Ishikawa (cell line): Measurements from ENCODE around the gene CCL7.

ENCODE experiments used
- CEBPB ChIP-seq: IDR thresholded peaks from 2 replicates; pipeline ENCODE4 v1.6.1; 2012
- CREB1 ChIP-seq: IDR thresholded peaks from 2 replicates; pipeline ENCODE4 v1.6.1; 2012; ENCODE audit warnings: low read depth
- EGR1 ChIP-seq: IDR thresholded peaks from 2 replicates; pipeline ENCODE4 v1.6.1; 2012
- EP300 ChIP-seq: IDR thresholded peaks from 2 replicates; pipeline ENCODE4 v1.6.1; 2012; ENCODE audit warnings: borderline replicate concordance
- FOXM1 ChIP-seq: IDR thresholded peaks from 2 replicates; pipeline ENCODE4 v1.6.1; 2012; ENCODE audit warnings: low read depth, borderline replicate concordance
- NFIC ChIP-seq: IDR thresholded peaks from 2 replicates; pipeline ENCODE4 v1.6.1; 2012
- RAD21 ChIP-seq: IDR thresholded peaks from 2 replicates; pipeline ENCODE4 v1.6.1; 2012; ENCODE audit warnings: low read depth
- REST ChIP-seq: IDR thresholded peaks from 2 replicates; pipeline ENCODE4 v1.6.1; 2012; ENCODE audit warnings: low read depth, mild to moderate bottlenecking
- TAF1 ChIP-seq: IDR thresholded peaks from 2 replicates; pipeline ENCODE4 v1.6.1; 2012; ENCODE audit warnings: low read depth, mild to moderate bottlenecking
- TCF12 ChIP-seq: IDR thresholded peaks from 2 replicates; pipeline ENCODE4 v1.6.1; 2012; ENCODE audit warnings: low read depth
- TEAD4 ChIP-seq: IDR thresholded peaks from 2 replicates; pipeline ENCODE4 v1.6.1; 2012
- USF1 ChIP-seq: IDR thresholded peaks from 2 replicates; pipeline ENCODE4 v1.6.1; 2012
- YY1 ChIP-seq: IDR thresholded peaks from 2 replicates; pipeline ENCODE4 v1.6.1; 2012; ENCODE audit warnings: low read depth
- ZBTB7A ChIP-seq: IDR thresholded peaks from 2 replicates; pipeline ENCODE4 v1.6.1; 2012; ENCODE audit warnings: low read depth
- TF ChIP-seq, protein P1 (sequence below): IDR thresholded peaks from 2 replicates; pipeline ENCODE4 v1.6.1; 2012

The CCL7 gene

DNA sequence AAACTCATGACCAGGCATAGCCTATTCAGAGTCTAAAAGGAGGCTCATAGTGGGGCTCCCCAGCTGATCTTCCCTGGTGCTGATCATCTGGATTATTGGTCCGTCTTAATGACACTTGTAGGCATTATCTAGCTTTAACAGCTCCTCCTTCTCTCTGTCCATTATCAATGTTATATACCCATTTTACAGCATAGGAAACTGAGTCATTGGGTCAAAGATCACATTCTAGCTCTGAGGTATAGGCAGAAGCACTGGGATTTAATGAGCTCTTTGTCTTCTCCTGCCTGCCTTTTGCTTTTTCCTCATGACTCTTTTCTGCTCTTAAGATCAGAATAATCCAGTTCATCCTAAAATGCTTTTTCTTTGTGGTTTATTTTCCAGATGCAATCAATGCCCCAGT lies 14.2 kb upstream of the CCL7 start:
- TF ChIP-seq TEAD4 = no peak
- no peak for TF ChIP-seq RAD21
- no peak for TF ChIP-seq TCF12
- no peak for TF ChIP-seq ZBTB7A
- TF ChIP-seq EP300 = no peak
- no peak for TF ChIP-seq TAF1
- no peak for TF ChIP-seq CREB1
- no peak for TF ChIP-seq CEBPB
- no peak for TF ChIP-seq YY1
- TF ChIP-seq, protein P1, sequence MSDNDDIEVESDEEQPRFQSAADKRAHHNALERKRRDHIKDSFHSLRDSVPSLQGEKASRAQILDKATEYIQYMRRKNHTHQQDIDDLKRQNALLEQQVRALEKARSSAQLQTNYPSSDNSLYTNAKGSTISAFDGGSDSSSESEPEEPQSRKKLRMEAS = no peak

DNA sequence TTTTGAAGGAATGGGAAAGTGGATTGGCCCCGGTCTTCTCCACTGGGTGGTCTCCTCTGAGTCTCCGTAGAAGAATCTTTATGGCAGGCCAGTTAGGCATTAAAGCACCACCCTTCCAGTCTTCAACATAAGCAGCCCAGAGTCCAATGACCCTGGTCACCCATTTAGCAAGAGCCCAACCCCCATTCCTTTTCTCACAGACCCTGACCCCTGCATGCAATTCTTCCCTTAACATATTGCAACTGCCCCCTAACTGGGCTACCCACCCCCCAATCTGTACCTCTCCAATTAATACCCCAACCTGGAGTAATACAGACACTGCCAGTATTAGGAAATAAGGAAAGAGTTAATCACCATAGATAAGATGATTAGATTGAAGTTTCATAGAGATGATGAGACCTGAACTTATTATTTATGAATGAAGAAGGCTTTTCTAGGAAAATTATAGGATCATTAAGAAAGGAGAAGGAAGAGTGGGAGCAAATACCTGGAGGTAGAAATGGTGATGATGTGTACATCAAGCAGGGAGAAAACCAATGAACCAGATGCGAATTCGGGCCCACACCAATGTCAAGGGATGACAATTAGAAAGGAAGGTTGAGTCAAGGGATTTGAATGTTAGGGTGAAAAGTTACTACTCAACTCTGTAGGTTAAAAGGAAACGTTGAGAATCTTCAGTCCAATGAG lies 12.6 kb upstream of the CCL7 start:
- no peak for TF ChIP-seq TEAD4
- no peak for TF ChIP-seq YY1

DNA sequence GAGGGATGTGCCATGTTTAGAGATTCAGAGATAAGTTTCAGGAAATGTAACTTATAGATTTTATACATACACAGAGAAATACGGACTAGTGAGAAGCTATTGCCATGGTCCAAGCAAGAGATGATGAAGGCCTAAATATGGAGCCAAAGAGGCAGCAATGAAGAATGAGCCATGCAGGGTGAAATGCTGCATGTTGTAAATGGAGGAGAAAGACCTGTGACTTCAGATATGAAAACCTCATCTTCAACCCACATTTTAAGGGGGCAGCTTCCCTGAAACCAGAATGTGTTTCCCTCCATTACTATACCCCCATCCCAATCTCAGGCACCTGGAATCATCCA lies 12.1 kb upstream of the CCL7 start:
- TF ChIP-seq REST (no peak), EP300 (no peak)
- TF ChIP-seq, protein P1 = no peak

- TF ChIP-seq FOXM1 (no peak), CEBPB (no peak), EGR1 (no peak), NFIC (no peak), USF1 (no peak), CREB1 (no peak), TEAD4 (no peak), REST (no peak), TCF12 (no peak), YY1 (no peak), EP300 (no peak)
- TF ChIP-seq, protein P1 = no peak
Measured at GRCh38 chr17:34259146-34259545, 10.9 kb upstream of the CCL7 start.

DNA sequence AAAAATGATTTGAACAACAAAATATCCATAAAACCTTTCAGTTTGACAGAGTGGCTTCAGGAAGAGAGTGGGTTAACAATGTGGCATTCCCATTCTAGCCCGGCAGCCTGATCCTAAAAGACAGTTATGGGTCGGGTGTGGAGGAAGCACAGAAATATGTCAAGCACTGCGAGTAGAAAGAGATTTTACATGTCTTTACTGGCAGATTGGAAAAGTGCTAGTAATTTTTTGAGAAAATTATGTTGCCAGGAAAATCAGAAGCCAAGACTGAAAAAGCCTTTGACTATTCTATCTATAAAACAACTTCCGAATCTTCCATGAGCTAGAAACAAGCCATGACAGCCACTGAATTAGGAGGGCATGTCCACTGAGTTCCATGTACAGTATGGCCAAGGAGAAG lies 9.2 kb upstream of the CCL7 start:
- TF ChIP-seq EP300 (no peak), CEBPB (no peak), YY1 (no peak), TEAD4 (no peak), TCF12 (no peak), ZBTB7A (no peak), FOXM1 (no peak), NFIC (no peak), TAF1 (no peak), EGR1 (no peak), REST (no peak), USF1 (no peak), RAD21 (no peak), CREB1 (no peak)
- TF ChIP-seq, protein P1 = no peak
